ENCODE measurements around the gene ZP3.
"Not testable (repeated sequence)": the region's sequence is repeated elsewhere in the genome, so short reads cannot be mapped to it uniquely, and the experiment has no call there.

ZP3 gene

GRCh38 chr7:76442664-76443446 is 18.1 kb downstream of the ZP3 start:
- not testable (repeated sequence) for DNase-seq (ENCODE audit: low read depth in 2 of 2)

- not testable (repeated sequence) for DNase-seq (ENCODE audit: low read depth in 2 of 2)
These were observed 19.1 kb downstream of the ZP3 start for GRCh38 chr7:76443846-76444245.

- not testable (repeated sequence) for DNase-seq (ENCODE audit: low read depth in 2 of 2)
These were observed 20.8 kb downstream of the ZP3 start for GRCh38 chr7:76445577-76446008.

GRCh38 chr7:76457017-76457416 is 32.3 kb downstream of the ZP3 start:
- DNase-seq (ENCODE audit: low read depth in 2 of 2), result not testable (repeated sequence)

GRCh38 chr7:76458504-76458903 is 33.8 kb downstream of the ZP3 start:
- not testable (repeated sequence) for DNase-seq (ENCODE audit: low read depth in 2 of 2)

- not testable (repeated sequence) for DNase-seq (ENCODE audit: low read depth in 2 of 2)
These were observed 36.0 kb downstream of the ZP3 start for GRCh38 chr7:76460767-76461166.

- DNase-seq (ENCODE audit: low read depth in 2 of 2), result peak; percentile 20 to 21
These were observed 36.8 kb downstream of the ZP3 start, which contains the start of gene DTX2 for GRCh38 chr7:76461464-76462101. Gene DTX2 (plus strand): TSS chr7:76461709. CDS start chr7:76480510, 18,801 bp downstream.

GRCh38 chr7:76462271-76462882 is 37.6 kb downstream of the ZP3 start:
- DNase-seq (ENCODE audit: low read depth in 2 of 2), result not testable (repeated sequence)

GRCh38 chr7:76464959-76465358 is 40.2 kb downstream of the ZP3 start:
- not testable (repeated sequence) for DNase-seq (ENCODE audit: low read depth in 2 of 2)

- not testable (repeated sequence) for DNase-seq (ENCODE audit: low read depth in 2 of 2)
These were observed 41.2 kb downstream of the ZP3 start for GRCh38 chr7:76465950-76466349.

GRCh38 chr7:76467743-76468404 is 43.1 kb downstream of the ZP3 start:
- not testable (repeated sequence) for DNase-seq (ENCODE audit: low read depth in 2 of 2)

- DNase-seq (ENCODE audit: low read depth in 2 of 2), result not testable (repeated sequence)
These were observed 46.9 kb downstream of the ZP3 start for GRCh38 chr7:76471556-76472221.

GRCh38 chr7:76473097-76473496 is 48.3 kb downstream of the ZP3 start:
- not testable (repeated sequence) for DNase-seq (ENCODE audit: low read depth in 2 of 2)

GRCh38 chr7:76476280-76476679 is 51.5 kb downstream of the ZP3 start:
- not testable (repeated sequence) for DNase-seq (ENCODE audit: low read depth in 2 of 2)

GRCh38 chr7:76476742-76477474 is 52.2 kb downstream of the ZP3 start:
- not testable (repeated sequence) for DNase-seq (ENCODE audit: low read depth in 2 of 2)

- DNase-seq (ENCODE audit: low read depth in 2 of 2), result not testable (repeated sequence)
These were observed 54.9 kb downstream of the ZP3 start for GRCh38 chr7:76479628-76480027.

- DNase-seq (ENCODE audit: low read depth in 2 of 2), result not testable (repeated sequence)
These were observed 55.9 kb downstream of the ZP3 start for GRCh38 chr7:76480403-76481253.

GRCh38 chr7:76482660-76483059 is 57.9 kb downstream of the ZP3 start:
- DNase-seq (ENCODE audit: low read depth in 2 of 2), result not testable (repeated sequence)

GRCh38 chr7:76483081-76483480 is 58.3 kb downstream of the ZP3 start:
- not testable (repeated sequence) for DNase-seq (ENCODE audit: low read depth in 2 of 2)

- DNase-seq (ENCODE audit: low read depth in 2 of 2), result not testable (repeated sequence)
These were observed 59.7 kb downstream of the ZP3 start for GRCh38 chr7:76484456-76484855.
